Measurements from ENCODE around the gene PWWP2B.
"Not testable (repeated sequence)": the region's sequence is repeated elsewhere in the genome, so short reads cannot be mapped to it uniquely, and the experiment has no call there.

Gene PWWP2B

DNA sequence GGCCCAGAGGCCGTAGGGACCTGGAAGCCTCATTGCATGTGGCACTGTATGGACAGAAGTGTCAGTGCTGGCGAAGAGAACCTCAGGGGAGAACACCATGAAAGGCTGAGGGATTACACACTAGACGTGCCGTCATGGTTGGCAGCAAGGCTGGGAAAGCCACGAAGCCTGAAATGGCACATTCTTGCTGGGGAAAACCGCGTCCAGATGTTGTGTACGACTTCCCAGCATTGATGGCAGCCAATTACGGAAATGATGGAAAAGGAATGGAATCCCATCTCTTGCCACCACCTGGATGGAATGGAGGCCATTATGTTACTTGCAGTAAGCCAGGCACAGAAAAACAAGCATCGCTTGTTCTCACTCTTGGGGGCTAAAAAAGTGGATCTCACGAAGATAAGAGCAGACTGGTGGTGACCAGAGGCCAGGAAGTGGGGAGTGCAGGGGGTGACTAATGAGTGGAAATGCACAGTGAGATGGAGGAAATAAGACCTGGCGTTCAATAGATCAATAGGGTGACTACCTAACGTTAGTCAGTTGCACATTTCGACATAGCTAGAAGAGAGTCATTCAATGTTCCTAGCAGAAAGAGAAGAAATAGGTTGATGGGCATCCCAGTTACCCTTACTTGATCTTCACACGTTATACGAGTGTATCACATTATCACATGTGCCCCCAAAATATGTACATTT, 14.6 kb upstream of the PWWP2B start:
- no peak for DNase-seq

DNA sequence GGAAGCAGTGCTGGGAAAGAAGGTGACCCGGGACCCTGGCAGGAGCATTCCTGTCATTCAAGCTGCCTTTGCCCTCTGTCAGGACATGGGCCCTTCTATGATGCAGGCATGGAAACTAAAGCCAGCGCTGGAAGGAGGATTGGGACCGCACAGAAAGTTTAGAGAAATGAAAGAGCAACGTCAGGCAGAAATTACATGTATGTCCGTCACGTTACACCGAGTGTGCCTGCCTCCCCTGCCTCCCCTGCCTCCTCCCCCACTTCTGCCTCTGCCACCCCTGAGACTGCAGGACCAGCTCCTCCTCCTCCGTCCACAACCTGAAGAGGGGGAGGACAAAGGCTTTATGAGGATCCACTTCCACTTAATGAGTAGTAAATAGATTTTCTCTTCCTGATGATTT, 13.9 kb upstream of the PWWP2B start:
- DNase-seq = no peak

DNA sequence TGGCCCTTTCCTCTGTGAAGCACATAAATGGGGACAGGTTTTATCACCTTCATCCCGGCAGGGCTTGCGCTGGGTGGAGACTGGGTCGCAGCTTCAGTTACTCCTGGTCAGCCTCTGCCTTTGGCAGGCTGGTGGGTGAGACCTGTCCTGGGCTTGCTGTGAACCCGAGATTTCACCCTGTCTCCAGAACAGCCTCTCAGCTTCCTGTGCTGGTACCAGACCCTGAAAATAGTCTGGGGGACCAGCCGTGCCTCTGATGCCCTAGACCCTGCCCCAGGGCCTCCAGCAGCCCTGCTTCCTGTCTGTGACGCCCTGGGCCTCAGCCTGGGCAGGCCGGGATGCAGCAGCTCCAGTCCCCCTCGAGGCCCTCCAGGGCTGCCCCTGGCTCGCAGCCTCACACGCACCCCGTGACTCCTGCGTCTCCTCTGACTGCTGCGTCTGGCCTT, 13.2 kb upstream of the PWWP2B start:
- DNase-seq = no peak

DNA sequence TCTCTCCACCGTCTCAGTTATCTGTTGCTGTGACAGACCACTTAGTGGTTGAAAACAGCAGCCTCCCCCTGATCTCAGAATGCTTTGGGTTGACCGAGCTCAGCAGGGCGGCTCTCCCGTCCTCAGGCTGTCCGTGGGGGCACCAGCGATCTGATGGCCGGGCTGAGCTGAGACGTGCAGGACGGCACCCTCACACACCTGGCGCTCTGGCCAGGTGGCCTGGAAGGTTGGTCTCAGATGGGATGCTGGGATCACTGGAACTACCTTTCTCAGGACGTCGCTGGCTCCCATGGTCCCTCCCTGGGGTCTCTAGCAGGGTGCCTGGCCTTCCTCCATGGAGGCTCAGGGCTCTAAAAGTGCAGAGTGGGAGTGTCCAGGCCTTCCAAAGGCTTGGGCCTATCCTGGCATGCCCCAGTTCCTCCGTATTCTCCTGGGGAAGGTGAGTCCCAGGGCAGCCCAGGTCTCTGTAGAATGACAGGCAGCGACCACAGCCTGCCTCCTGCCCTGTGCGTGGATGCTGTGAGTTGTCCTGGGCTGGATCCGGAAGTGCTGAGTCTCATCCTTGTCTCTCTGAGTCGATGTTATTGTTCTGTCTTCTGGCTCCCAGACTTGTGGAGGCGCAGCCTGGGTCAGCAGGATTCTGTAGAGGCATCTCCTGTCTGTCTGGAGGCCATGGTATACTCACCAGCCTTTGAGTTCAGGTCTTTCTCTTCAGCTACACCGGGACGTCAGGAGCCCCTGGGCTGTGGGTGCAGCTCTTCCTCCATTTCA, 12.2 kb upstream of the PWWP2B start:
- DNase-seq = no peak

DNA sequence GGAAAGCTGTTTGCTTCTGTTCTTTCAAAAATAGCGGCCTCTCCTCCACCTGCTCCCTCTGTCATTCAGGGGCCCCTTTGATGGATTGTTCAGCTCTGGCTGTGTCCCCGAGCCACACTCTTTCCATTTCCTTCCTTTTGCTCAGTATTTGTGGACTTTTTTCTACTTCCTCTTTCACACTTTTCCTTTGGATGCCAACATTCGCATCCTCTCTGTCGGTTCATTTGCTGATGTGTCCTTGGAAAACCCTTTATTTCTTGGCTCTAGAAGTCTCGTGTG, 11.7 kb upstream of the PWWP2B start:
- no peak for DNase-seq

DNA sequence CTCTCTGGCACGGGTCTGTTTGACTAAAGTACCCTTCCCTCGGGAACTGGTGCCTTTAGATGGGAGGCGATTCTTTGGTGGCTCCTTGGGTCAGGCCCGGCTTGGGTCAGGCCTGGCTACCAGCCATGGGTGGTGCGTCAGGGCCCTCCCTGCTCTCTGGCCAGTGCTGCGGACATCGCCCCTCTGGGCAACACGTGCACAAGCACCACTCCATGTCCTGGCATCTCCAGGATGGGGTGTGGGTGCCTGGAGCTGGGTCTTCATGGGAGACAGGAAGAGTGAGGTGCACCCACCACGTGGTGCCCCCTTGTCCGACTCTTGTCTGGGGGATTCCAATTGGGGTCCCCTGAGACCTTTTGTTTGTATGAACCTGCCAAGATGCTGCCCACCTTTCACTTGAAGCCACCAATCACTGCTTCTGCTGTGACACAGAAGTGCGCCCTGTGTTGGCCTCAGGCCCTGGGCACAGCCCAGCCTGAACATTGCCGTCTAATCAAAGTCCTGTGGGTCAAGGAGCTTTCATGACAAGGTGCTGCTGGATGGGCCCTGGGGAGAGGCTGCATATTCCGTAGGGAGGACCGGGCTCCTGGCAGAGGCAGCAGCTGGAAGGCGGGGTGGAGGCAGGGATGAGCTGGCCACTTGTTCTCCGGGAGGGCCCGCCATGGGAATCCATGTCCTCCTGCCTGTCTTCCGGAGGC, 11.1 kb upstream of the PWWP2B start:
- DNase-seq = no peak

DNA sequence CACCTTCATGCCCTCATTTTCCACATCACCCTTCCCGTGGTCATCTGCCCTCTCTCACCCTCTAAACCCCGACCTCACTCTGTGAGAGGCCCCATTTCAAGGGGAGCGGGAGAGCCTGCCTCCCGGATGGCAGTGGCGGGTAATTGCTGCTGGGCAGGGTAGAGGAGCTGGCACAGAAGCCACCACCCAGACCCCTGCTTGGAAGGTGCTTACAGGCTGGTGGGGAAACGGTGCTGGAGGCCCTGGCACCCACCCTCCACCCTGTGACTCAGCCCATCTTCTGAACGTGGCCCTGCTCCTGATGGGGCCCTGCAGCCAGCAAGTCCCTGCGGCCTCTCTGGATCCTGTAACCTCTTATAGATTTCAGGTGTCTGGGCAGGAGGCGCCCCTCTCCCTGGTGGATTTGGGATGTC, 10.6 kb upstream of the PWWP2B start:
- DNase-seq = no peak

DNA sequence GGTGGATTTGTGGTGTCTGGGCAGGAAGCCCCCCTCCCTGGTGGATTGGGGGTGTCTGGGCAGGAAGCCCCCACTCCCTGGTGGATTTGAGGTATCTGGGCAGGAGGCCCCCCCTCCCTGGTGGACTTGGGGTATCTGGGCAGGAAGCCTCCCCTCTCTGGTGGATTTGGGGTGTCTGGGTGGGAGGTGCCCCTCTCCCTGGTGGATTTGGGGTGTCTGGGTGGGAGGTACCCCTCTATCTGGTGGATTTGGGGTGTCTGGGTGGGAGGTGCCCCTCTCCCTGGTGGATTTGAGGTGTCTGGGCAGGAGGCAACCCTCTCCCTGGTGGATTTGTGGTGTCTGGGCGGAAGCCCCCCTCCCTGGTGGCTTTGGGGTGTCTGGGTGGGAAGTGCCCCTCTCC, 10.1 kb upstream of the PWWP2B start:
- DNase-seq = not testable (repeated sequence)

DNA sequence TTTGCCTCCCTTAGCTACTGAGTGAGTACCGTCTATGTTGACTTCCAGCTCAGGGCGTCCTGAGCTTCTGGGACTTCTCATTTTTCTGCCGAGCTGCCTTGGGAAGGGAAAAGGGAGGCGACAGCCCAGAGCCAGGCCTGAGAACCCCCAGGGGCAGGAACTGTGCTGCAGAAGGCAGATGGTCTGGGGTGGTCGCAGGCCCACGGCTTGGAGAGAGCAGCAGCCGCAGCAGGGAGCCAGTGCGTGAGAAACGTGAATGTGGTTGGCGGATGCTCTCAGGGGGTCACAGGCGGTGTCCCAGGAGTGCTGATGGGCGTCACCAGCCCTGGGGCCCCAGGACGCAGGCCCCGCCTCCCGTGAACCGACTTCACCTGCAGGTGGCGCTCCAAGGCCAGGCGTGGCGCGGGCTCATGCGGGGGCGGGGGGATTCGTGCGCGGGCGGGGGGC, 9.2 kb upstream of the PWWP2B start:
- DNase-seq = peak; percentile 88

DNA sequence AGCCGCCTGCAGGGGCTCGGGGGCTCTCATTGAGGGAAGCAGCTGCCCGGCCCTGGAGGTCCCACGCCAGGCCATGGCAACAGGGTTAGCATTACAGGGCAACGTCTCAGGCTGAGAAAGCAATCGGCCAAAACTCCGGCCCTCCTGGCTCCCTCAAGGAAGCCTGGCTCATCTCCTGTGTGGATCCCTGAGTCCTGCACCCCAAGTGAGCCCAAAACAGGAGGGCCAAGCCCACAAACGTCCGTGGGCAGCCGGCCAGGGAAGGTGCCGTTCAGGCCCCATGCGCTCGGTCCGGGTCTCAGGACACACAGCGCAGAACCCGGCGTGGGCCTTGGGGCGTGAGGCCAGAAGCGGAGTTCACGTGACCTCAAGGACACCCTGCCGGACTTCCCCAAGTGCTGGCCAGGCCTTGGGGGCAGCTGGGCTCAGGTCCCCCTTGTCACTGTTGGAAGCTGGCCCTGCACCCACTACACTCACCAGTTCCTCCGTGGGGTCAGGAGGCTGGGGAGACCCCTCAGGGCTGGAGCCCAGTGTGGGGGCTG, 8.0 kb upstream of the PWWP2B start:
- no peak for DNase-seq

DNA sequence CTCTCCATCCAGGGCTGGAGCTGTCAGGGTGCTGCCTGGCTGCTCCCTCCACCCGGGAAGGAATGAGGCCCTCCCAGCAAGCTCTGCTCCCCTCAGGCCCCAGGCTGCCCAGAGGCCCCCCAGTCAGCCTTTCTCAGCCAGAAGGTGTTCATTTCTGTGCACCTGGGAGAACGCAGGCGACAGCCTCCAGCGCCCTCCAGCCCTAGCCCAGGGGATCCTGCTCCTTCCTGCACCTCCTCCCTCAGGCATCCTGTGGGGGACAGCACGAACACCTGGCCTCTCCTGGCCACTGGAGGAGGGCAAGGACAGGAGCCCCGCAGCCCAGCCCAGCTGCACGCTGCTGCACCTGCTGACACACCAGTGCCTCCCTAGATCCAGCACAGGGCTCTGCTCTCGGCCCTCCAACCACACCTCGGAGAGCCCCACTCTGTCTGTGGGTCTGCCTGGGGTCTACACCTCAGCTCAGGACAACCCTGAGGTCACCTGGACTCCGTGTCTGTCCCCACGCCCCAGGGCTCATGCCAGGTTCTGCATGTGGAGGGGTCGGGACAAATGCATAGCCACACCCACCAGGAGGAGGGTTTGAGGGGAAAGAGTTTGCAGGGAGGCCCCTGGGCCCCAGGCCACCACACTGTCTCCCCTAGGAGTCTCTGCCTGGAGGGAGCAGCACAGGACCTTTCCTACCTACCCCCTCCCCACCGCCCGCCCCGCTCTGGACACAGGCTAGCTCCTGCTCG, 7.4 kb upstream of the PWWP2B start:
- DNase-seq = no peak

DNA sequence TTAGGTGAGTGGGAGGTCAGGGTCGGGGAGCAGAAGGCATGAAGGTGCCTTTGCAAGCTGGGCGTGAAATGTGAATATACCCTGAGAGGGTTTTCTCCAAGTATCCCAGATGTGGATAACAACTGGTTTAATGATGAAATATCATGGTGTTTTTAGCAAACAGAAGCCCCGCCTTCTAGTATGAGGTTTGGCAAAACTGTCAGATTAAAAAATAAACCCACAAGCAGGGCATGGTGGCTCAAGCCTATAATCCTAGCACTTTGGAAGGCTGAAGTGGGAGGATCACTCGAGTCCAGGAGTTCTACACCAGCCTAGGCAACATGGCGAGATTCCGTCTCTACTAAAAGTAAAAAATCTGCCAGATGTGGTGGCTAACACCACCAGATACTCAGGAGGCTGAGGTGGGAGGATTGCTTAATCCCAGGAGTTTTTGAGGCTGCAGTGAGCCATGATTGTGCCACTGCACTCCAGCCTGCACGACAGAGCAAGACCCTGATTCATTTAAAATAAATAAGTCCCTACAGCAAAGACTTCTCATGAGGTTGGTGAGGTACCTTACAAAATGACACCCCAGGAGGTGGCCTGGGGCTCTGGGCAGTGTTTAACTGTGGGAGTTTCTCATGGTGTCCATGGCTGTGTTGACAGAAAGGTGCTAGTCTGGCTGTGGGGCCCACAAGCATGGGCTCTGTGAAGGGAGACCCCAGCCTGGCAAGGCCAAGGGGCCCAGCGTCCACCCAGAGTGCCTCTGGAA, 6.7 kb upstream of the PWWP2B start:
- DNase-seq = no peak

DNA sequence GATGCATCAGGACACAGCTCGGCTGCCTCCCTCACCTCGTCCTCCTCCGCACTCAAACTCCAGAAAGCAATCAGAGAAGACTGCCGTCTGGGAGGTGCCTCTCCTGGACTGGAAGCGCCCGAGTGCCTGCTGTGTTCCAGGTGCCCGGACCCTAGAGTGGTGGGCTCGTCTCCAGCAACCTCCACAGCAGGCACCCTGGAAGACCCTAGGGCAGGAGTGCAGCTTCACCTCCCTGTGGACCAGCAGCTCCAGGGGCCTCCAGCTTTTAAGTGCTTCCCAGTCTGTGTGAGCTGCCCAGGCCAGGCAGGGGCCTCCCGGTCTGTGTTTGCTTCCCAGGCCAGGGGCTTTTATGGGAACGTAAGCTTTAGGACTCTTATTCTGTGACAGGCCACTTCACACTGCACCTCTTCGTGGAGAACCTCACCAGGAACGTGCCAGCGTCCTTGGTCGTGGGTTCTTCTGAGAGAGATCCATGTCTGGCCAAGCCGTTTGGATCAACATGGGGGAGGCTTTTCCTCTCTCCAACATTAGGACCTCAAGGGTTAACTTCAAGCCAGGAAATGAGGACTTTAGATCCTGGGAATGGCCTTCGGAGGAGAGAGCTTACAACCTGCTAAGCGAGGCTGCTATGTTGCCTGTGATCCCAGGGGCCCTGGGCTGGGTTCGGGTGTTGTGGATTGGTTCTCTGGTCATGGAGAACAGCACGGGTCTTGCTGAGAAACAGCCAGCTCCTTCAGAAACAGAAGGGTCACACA, 5.9 kb upstream of the PWWP2B start:
- DNase-seq = no peak

DNA sequence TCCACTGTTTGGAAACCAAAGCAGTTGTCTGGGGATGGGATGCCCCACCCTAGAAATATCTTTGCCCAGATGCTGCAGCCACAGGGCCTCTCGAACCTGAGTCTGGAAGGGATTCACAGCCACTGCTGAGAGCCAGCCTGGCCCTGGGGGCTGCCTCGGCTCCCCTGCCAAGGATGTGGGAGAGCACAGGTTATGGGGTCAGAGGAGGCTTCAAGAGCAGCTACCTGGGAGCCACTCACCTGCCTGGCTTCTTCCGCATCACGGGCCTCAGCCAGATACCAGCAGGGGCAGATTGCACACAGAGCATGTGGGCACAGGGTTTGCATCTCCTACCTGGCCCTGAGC, 5.4 kb upstream of the PWWP2B start:
- DNase-seq = no peak

DNA sequence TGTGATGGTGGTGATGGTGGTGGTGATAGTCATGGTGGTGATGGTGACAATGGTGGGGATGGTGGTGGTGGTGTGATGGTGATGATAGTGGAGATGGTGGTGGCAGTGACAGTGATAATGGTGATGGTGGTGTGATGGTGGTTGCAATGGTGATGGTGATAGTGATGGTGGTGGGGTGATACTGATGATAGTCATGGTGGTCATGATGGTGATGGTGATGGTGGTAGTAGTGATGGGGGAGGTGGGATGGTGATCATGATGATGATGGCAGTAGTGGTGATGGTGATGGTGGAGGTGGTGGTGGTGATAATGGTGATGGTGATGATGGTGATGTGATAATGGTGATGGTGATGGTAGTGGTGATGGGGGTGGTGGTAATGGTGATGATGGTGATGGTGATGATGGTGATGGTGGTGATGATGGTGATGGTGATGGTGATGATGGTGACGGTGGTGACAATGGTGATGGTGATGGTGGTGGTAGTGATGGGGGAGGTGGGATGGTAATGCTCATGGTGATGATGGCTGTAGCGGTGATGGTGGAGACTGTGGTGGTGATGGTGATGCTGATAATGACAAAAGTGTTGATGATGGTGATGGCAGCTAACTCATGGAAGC, 4.7 kb upstream of the PWWP2B start:
- DNase-seq = no peak

DNA sequence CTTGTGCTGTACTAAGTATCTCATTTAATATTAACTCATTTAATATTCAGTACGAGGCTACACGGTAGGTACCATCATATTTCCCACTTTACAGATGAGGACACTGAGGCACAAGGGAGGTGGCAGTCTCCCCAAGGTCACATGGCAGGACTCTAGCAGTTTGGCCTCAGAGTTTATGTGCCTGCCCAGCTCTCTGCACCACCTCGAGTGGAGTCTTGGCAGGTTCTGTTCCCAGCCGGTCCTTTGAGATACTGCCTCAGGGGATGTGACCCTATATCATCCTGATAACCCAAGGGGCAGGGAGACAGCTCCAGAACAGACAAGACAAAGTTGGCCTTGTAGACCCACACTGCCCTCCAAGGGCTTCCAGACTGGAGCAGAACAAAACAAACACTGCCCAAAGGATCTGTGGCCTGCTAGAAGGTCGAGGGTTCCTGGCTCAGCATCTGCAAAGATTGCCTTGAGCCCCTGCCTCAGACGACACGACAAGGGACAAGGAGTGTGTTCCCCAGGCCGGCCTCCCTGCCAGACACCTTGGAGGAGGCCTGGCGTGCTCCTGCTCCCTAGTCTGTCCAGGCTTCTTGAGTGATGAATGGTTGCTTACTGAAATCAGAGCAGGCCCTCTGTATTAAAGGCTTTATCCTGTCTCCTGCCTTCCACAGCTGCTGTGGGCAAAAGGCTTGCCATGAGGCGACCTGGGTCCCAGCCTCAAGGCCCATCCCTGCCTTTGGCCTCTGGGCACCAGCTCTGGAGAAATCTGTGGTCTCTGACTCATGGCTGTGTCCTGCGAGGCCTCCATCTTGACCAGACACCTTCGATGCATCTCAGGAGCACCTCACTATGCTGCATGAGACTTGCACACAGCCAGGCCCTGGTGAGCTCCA, 3.9 kb upstream of the PWWP2B start:
- no peak for DNase-seq

DNA sequence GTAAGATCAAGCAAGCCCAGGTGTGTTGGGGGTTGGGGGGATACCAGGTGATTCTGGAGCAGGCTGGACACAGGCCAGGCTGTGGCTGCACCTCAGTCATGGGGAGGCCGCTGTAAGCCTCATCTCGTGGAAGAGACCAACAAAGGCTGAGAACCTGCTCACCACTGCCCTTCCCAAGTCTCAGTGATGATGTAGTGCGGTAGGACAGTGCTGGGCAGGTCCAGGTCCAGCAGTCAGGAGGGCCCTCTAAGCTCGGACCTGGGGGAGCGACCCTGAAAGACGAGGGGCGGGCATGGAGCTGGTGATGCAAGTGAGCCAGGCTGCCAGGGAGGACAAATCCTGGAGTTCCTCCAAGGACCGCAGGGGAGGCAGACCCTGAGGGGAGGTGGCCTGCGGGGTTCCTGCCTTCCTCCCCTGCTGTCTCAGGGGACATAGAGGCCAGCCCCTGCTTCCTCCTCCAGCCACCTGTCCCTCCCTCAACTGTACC, 3.3 kb upstream of the PWWP2B start:
- no peak for DNase-seq

DNA sequence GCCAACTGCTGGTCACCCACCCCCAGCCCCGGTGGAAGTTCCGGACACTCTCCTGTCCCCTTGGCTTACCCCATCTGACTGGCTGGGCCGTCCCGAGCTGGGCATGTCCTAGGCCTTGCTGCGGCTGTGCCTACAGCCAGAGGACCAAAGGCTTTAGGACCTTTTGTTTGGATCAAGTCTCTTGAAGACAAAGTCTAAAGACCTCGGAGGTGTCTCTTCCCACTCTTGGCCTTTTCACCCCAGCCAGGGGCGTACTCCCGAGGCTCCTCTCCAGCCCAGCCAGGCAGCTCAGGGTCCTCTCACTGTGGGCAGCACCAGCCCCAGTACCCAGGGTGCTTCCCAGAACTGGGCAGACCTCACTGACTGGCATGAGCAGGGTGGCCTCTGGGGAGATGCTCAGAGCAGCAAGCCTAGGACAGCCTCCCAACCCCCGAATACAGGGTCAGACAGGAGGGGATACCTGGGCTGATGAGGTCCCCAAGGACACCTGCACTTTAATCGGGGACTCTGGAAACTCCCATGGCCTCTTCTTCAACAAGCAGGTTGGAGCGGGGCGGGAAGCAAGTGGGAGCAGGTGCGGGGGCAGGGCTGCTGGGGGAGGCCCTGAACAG, 2.7 kb upstream of the PWWP2B start:
- no peak for DNase-seq

DNA sequence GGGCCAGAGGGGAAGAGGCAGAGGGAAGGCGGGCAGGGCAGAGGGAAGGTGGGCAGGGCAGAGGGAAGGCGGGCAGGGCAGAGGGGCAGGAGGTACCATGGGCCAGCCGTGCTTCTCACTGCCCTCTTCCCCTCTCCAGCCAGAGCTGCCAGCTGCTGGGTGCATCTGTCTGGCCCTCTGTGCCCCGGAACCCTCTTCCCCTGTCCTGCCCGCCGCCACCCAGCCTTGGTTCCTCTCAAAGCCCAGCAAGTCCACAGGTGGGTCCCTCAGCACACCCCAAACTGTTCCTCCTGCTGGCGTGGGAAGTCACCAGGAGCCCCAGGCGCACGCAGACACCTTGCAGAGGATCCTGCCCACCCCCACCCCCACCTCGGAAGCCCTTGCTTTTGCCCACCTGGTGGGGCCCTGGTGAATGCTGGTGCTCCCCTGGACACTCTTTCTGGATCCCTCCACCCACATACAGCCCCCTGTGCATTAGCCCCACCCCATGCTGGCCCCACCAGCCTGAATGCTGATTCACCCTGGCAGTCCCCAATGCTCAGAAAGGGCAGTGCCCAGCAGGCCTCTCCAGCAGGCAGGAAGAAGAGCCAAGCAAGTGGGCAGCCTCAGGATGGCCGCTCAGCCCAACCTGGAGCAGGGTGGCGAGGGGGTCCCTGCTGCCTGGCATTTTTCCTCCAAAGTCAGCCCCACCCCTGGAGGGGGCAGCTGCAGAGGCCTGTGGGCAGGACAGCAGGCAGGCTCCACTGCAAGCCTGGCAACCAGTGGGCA, 1.9 kb upstream of the PWWP2B start:
- DNase-seq = no peak

All from CD4-positive, alpha-beta T cell treated with Interleukin-17A for 4 hours (primary cell).